ENCODE results near the gene RBM12. TPM values are rescaled to one million over a fixed set of nuclear protein-coding genes. Genes with fewer than 3 reads are reported as not detected.
"Not testable (repeated sequence)": the region's sequence is repeated elsewhere in the genome, so short reads cannot be mapped to it uniquely, and the experiment has no call there.

Gene RBM12
- total and polyA plus RNA-seq, 2 of the 8 experiments (the other 6 are each of a cell fraction or from before 2014, with no cell fraction given) = 187 to 214 TPM

DNA sequence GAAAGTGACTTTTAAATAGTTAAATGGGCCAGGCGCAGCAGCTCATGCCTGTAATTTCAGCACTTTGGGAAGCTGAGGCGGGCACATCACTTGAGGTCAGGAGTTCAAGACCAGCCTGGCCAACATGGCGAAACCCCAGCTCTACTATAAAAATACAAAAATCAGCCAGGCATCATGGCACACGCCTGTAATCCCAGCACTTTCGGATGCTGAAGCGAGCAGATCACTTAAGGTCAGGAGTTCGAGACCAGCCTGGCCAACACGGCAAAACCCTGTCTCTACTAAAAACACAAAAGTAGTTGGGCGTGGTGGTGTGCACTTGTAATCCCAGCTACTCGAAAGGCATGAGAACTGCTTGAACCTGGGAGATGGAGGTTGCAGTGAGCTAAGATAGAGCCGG, 41.2 kb upstream of the RBM12 start:
- H4K8ac ChIP-seq (ENCODE audit: extremely low read depth, insufficient read depth, low read length); H3K27ac ChIP-seq (ENCODE audit: low read depth, low read length); CTCF ChIA-PET (ENCODE audit: partially characterized antibody); H2BK20ac ChIP-seq (ENCODE audit: low read length); H4K20me1 ChIP-seq (replicated peaks in 1 of 2; ENCODE audit: control insufficient read depth in 1 of 2, insufficient read depth in 2 of 2, low read length in 2 of 2); H3K4me2 ChIP-seq (ENCODE audit: insufficient read depth in 1 of 2, low read depth in 2 of 2, low read length in 2 of 2); H3K4me1 ChIP-seq (replicated peaks in 1 of 4; ENCODE audit: control insufficient read depth in 3 of 4, insufficient read depth in 4 of 4, low read length in 3 of 4); H3K14ac ChIP-seq (ENCODE audit: insufficient read length); H3K9ac ChIP-seq (replicated peaks in 1 of 4; ENCODE audit: extremely low read depth in 1 of 4, low read depth in 3 of 4, low read length in 3 of 4); H3K56ac ChIP-seq (replicated peaks; ENCODE audit: insufficient read length, low read depth, low read length); H3K27me3 ChIP-seq (replicated peaks in 1 of 4; ENCODE audit: control insufficient read depth in 3 of 4, extremely low read depth in 1 of 4, insufficient read depth in 3 of 4, low read length in 3 of 4); H3K23ac ChIP-seq (ENCODE audit: insufficient read length); H3K23me2 ChIP-seq (ENCODE audit: low read depth, low read length); H2BK5ac ChIP-seq (ENCODE audit: low read depth, low read length); H3K4ac ChIP-seq (replicated peaks; ENCODE audit: insufficient read length, low read depth, low read length); H4K91ac ChIP-seq (replicated peaks; ENCODE audit: insufficient read length, low read length); H2AK5ac ChIP-seq (ENCODE audit: low read depth, low read length); H3K9me3 ChIP-seq (ENCODE audit: insufficient read depth in 2 of 2, low read depth in 1 of 2, low read length in 1 of 2); H3K79me1 ChIP-seq (ENCODE audit: low read depth, low read length); H4K5ac ChIP-seq (ENCODE audit: insufficient read length, low read depth, low read length); H2AFZ ChIP-seq (ENCODE audit: low read length); H2BK120ac ChIP-seq (replicated peaks; ENCODE audit: low read depth, low read length); H3K4me3 ChIP-seq (ENCODE audit: extremely low read depth in 1 of 4, insufficient read depth in 2 of 4, low read depth in 3 of 4, low read length in 4 of 4); H2BK12ac ChIP-seq (ENCODE audit: low read depth, low read length); H3K18ac ChIP-seq (ENCODE audit: extremely low read depth, low read length); H2BK15ac ChIP-seq (ENCODE audit: low read length); FAIRE-seq: not testable (repeated sequence)
- POLR2A ChIA-PET (ENCODE audit: partially characterized antibody) = interaction anchor here (1.4 to 40.1 kb wide), 2 partner anchors 10 to 24 kb away, joined by 3 to 2341 read pairs; partner anchors contain the start of gene RBM39
- peak in 1 of 2 experiments; percentile 41 for DNase-seq (ENCODE audit: low read depth in 1 of 2, low spot score in 2 of 2)
- peaks cover 0 to 16% of the 10 kb centered on the region in 2 experiments; a peak in 2 of 4 replicates for H3K79me2 ChIP-seq (ENCODE audit: control insufficient read depth in 1 of 2, insufficient read depth in 2 of 2, low read length in 2 of 2)
- 94% methylated on average over 11 of the region's 11 CpGs; no CpG with 5 or more reads in 1 of the 2 experiments for WGBS, 2 experiments (ENCODE audit: extremely low coverage in 1 of 2, insufficient coverage in 1 of 2, insufficient read length in 1 of 2, insufficient replicate concordance in 2 of 2, low coverage in 1 of 2, low lambda C conversion rate in 2 of 2, missing lambda C conversion rate in 1 of 2)
- TF ChIP-seq POLR2AphosphoS5 (IDR thresholded peaks at IDR 0.05; ENCODE audit: low read depth, low read length) = 0 out of 2 replicates have a peak, but pooled peaks have one; percentile 42
- H3K36me3 ChIP-seq (ENCODE audit: control insufficient read depth in 2 of 4, insufficient read depth in 4 of 4, low read length in 3 of 4) = peaks cover 18 to 90% (median 61%) of the 10 kb centered on the region in 4 experiments
